Left ventricle myocardium inferior (tissue), 1 donor: ENCODE data around the gene KRTAP4-9. TPM values are rescaled to one million over a fixed set of nuclear protein-coding genes. Genes with fewer than 3 reads are reported as not detected.
"Not testable (repeated sequence)": the region's sequence is repeated elsewhere in the genome, so short reads cannot be mapped to it uniquely, and the experiment has no call there.

Experiments
- DNase-seq: peaks from one replicate; pipeline ENCODE4 v3.0.0-alpha.2; 2020
- H3K27ac ChIP-seq: fragments of 200-600 bp; replicated peaks from 2 replicates; pipeline ENCODE4 v1.8.0; 2021
- H3K27me3 ChIP-seq: fragments of 200-600 bp; 2 replicates; pipeline ENCODE4 v1.8.0; 2021; ENCODE audit warnings: low read depth
- H3K36me3 ChIP-seq: fragments of 200-600 bp; 2 replicates; pipeline ENCODE4 v1.8.0; 2021
- H3K4me1 ChIP-seq: fragments of 200-600 bp; 2 replicates; pipeline ENCODE4 v1.8.0; 2021
- H3K4me3 ChIP-seq: fragments of 200-600 bp; 2 replicates; pipeline ENCODE4 v1.8.0; 2021; ENCODE audit warnings: mild to moderate bottlenecking, moderate library complexity
- H3K9me3 ChIP-seq: fragments of 200-600 bp; replicated peaks from 2 replicates; pipeline ENCODE4 v1.8.0; 2021
- intact Hi-C: fragments of 100-400 bp; cut with micrococcal nuclease; formaldehyde crosslinking; loops from one replicate; pipeline ENCODE4 v1.11.0; 2022
- total RNA-seq: library from RNA; stranded (reverse); fragmentation: NEBNext Ultra II Directional; extraction: Animal tissue kit (Norgen Biotek cat#: 25700); gene quantifications from one replicate; pipeline ENCODE4 v1.2.1, GENCODE V29; 2021
- TF ChIP-seq, protein P1 (sequence below): fragments of 200-600 bp; IDR thresholded peaks from 2 replicates; pipeline ENCODE4 v1.8.0; 2021; ENCODE audit warnings: antibody characterized with exemption, mild to moderate bottlenecking, borderline replicate concordance
- donor health status: DM: no; HTN: yes; CAD: no; lungs with severe emphysema.

The KRTAP4-9 gene
- total RNA-seq, 1 donor from 2014 or later, result not detected

DNA sequence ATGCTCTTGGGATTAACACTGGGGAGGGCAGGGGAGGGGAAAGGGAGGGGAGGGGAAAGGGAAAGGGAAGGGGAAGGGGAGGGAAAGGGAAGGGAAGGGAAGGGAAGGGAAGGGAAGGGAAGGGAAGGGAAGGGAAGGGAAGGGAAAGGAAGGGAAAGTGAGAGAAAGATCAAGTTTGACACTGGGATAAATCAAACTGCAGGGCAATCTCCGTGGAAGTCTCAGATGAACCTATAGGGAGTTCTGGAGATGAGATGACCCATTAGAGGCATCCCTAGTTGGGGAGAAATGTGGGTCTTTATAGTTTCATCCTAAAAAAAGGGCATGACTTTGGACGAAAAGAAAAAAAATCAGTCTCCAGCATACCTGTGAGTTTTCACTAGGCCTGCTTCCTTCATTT, 16.6 kb downstream of the KRTAP4-9 start:
- TF ChIP-seq, protein P1, sequence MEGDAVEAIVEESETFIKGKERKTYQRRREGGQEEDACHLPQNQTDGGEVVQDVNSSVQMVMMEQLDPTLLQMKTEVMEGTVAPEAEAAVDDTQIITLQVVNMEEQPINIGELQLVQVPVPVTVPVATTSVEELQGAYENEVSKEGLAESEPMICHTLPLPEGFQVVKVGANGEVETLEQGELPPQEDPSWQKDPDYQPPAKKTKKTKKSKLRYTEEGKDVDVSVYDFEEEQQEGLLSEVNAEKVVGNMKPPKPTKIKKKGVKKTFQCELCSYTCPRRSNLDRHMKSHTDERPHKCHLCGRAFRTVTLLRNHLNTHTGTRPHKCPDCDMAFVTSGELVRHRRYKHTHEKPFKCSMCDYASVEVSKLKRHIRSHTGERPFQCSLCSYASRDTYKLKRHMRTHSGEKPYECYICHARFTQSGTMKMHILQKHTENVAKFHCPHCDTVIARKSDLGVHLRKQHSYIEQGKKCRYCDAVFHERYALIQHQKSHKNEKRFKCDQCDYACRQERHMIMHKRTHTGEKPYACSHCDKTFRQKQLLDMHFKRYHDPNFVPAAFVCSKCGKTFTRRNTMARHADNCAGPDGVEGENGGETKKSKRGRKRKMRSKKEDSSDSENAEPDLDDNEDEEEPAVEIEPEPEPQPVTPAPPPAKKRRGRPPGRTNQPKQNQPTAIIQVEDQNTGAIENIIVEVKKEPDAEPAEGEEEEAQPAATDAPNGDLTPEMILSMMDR, result no peak
- intact Hi-C loops, result no loop called here
- H3K9me3 ChIP-seq, result no peaks in the 10 kb centered on the region
- no peak overlapping the region for H3K27ac ChIP-seq
- H3K4me1 ChIP-seq, result no peaks in the 10 kb centered on the region
- H3K4me3 ChIP-seq, result no peak overlapping the region
- no peaks in the 10 kb centered on the region for H3K36me3 ChIP-seq
- no peak for DNase-seq
- H3K27me3 ChIP-seq, result peaks cover 76% of the 10 kb centered on the region

DNA sequence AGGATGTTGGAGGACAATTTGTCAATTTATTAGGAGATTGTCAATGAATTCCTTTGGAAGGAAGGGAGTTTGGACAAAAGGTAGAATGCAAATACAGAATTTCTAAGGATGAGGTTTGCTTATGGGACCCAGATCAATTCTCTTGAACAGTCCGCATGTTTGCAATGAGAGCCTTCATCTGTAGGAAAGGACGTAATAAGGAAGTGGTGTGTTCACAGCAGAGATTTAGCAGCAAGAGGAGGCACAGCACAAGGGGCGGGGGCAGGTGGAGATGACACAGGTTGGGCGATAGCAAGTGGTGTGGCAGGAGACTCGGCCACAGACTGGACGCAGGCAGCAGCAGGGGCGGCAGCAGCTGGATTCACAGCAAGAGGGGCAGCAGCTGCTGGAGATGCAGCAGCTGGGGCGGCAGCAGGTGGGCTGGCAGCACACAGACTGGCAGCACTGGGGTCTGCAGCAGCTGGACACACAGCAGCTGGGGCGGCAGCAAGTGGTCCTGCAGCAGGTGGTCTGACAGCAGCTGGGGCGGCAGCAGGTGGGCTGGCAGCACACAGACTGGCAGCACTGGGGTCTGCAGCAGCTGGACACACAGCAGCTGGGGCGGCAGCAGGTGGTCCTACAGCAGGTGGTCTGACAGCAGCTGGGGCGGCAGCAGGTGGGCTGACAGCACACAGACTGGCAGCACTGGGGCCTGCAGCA, 18.3 kb downstream of the KRTAP4-9 start:
- H3K4me3 ChIP-seq, H3K27ac ChIP-seq, H3K9me3 ChIP-seq, intact Hi-C loops, H3K36me3 ChIP-seq, DNase-seq, H3K4me1 ChIP-seq: not testable (repeated sequence)
- peaks cover 59% of the 10 kb centered on the region for H3K27me3 ChIP-seq

DNA sequence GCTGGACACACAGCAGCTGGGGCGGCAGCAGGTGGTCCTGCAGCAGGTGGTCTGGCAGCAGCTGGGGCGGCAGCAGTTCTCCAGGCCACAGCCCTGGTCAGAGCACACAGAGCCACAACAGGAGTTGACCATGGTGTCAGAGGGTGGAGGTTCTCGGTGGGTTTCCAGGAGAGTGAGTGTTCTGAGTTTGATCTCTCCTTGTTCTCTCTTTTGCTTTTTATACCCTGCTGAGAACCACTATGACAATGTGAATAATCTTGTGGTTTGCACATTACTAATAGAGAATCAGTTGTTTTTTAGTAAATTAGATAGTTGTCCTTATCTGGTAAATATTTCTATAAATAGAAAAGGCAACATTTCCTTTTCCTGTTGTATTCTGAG, 18.8 kb downstream of the KRTAP4-9 start, which contains the start of gene KRTAP4-12:
TSS of gene KRTAP4-12 (minus strand) at position 192 of the 381 bp plus-strand sequence. CDS start at position 132, 60 bp downstream.
- H3K4me1 ChIP-seq, intact Hi-C loops, DNase-seq: not testable (repeated sequence)

DNA sequence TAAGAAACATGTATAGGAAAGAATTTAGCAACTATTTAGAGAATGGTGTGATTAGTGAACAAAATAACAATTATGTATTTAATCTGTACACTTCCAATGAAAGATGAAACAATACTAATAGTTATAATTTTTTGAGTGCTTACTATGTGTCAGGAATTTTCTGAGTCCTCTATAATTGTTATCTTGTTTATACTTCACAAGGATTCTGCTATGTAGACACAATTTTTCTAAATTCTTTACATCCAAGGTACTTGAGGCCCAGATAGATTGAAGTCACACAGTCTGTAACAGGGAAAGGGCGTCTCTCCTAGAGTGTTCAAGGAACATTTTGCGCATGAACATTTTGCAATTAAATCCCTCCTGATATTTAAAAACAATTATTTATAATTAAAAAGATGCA, 19.9 kb downstream of the KRTAP4-9 start:
- intact Hi-C loops, result no loop called here
- TF ChIP-seq, protein P1, result no peak

More for the DNA sequence above, 18.8 kb downstream of the KRTAP4-9 start, which contains the start of gene KRTAP4-12:
- peaks cover 54% of the 10 kb centered on the region for H3K27me3 ChIP-seq
- H3K9me3 ChIP-seq, H3K27ac ChIP-seq, H3K36me3 ChIP-seq, H3K4me3 ChIP-seq: not testable (repeated sequence)

DNA sequence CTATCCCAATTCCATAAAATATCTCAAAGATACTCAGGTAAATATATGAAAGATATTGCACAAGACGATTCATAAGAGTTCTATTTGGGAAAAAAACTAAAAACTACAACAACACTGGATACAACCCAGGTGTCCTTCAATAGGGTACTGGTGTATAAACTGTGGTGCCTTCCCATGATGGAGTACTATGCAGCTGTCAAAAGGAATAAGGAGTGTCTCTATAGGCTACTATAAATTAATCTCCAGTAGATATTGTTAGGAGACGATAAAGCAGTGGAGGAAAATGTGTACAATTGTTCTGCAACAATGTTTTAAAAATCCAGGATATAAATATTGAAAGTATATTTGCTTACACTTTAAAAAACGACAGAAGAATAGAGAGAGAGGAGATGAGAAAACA, 21.2 kb downstream of the KRTAP4-9 start:
- DNase-seq, result no peak
- TF ChIP-seq, protein P1, result no peak

More for the DNA sequence above, 19.9 kb downstream of the KRTAP4-9 start:
- no peaks in the 10 kb centered on the region for H3K4me1 ChIP-seq
- DNase-seq, result no peak
- H3K36me3 ChIP-seq, result no peaks in the 10 kb centered on the region
- H3K4me3 ChIP-seq, result no peak overlapping the region
- peaks cover 9% of the 10 kb centered on the region for H3K9me3 ChIP-seq
- peaks cover 45% of the 10 kb centered on the region for H3K27me3 ChIP-seq
- H3K27ac ChIP-seq, result no peak overlapping the region

DNA sequence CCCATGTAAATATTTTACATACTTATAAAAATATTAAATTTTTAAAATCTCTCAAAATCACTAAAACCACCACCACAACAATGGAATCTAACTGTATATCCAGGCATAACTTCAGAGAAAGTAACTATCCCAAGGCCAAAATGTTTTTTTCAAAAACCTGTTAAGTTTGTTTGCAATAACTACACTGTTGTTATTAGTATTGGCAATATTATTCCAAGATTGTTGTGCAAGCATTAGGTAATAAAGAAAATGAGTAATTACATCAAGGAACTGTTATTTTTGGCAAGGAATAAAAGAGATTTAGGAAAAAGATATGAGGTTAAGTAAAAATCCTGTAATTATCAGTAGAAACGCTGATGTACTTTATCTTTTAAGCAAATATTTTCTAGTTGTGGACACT, 22.2 kb downstream of the KRTAP4-9 start:
- H3K36me3 ChIP-seq, result no peaks in the 10 kb centered on the region
- H3K9me3 ChIP-seq, result peaks cover 9% of the 10 kb centered on the region
- no peak for DNase-seq
- no peaks in the 10 kb centered on the region for H3K4me1 ChIP-seq
- peaks cover 44% of the 10 kb centered on the region for H3K27me3 ChIP-seq
- TF ChIP-seq, protein P1, result no peak
- no peak overlapping the region for H3K4me3 ChIP-seq
- intact Hi-C loops, result no loop called here
- no peak overlapping the region for H3K27ac ChIP-seq

More for the DNA sequence above, 21.2 kb downstream of the KRTAP4-9 start:
- Histone ChIP-seq H3K27me3 (peaks cover 48% of the 10 kb centered on the region), H3K4me3 (no peak overlapping the region), H3K9me3 (peaks cover 9% of the 10 kb centered on the region), H3K4me1 (no peaks in the 10 kb centered on the region), H3K36me3 (no peaks in the 10 kb centered on the region), H3K27ac (no peak overlapping the region)
- intact Hi-C loops, result no loop called here
